Chondrocyte (in vitro differentiated cells): ENCODE measurements around the gene DPH5. TPM values are rescaled to one million over a fixed set of nuclear protein-coding genes. Genes with fewer than 3 reads are reported as not detected.

ENCODE experiments used
- DNase-seq: peaks from one replicate; pipeline ENCODE4 v3.0.0; 2021; ENCODE audit warnings: mixed read lengths, low spot score
- H3K27ac Mint-ChIP-seq: one replicate; pipeline ENCODE4 v1.8.0; 2021; ENCODE audit warnings: mild to moderate bottlenecking, moderate library complexity, mixed read lengths; ENCODE audit not compliant: unreplicated experiment
- H3K27me3 Mint-ChIP-seq: 2 replicates; pipeline ENCODE4 v1.8.0; 2021; ENCODE audit warnings: low read depth, mixed read lengths
- H3K36me3 Mint-ChIP-seq: 2 replicates; pipeline ENCODE4 v1.8.0; 2021; ENCODE audit warnings: low read depth, mixed read lengths
- H3K4me1 Mint-ChIP-seq: 2 replicates; pipeline ENCODE4 v1.8.0; 2021; ENCODE audit warnings: low read depth, mild to moderate bottlenecking, mixed read lengths
- H3K4me3 Mint-ChIP-seq: one replicate; pipeline ENCODE4 v1.8.0; 2021; ENCODE audit warnings: mild to moderate bottlenecking, moderate library complexity, mixed read lengths; ENCODE audit not compliant: unreplicated experiment
- H3K9me3 Mint-ChIP-seq: 2 replicates; pipeline ENCODE4 v1.8.0; 2021; ENCODE audit warnings: low read depth, mixed read lengths
- CTCF ChIP-seq: fragments of 200-600 bp; sonication (generic); IDR thresholded peaks from 2 replicates; pipeline ENCODE4 v1.5.0; 2021; ENCODE audit warnings: antibody characterized with exemption, mild to moderate bottlenecking, moderate library complexity
- total RNA-seq: library from RNA; stranded (reverse); gene quantifications from 3 replicates; pipeline ENCODE4 v1.2.1, GENCODE V29; 2021

DPH5 gene
- total RNA-seq, 1 donor from 2014 or later = 30.5 TPM

DNA sequence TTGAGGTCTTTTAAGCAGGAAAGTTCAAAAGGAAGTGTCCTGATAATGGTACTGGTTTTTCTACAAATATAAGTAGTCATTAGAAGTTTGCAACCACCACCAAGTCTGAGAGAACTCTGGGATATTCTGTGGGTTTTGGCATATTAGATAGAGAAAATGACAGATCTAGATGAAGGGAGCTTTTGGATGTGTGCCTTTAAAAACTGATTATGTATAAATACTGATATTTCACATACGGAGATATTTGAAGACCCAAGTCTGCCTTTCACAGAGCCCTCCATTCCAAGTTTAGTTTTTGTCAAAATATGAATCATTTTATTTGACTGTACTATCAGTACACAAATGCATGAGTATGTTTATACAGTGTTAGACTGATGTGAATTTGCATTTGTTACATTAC, 48.6 kb downstream of the DPH5 start:
- H3K27me3 Mint-ChIP-seq = no peaks in the 10 kb centered on the region
- H3K4me3 Mint-ChIP-seq = no peak overlapping the region
- no peaks in the 10 kb centered on the region for H3K9me3 Mint-ChIP-seq
- H3K27ac Mint-ChIP-seq = no peak overlapping the region
- H3K4me1 Mint-ChIP-seq = no peaks in the 10 kb centered on the region
- no peak for TF ChIP-seq CTCF
- peaks cover 14% of the 10 kb centered on the region for H3K36me3 Mint-ChIP-seq
- no peak for DNase-seq

- TF ChIP-seq CTCF = no peak
- no peak overlapping the region for H3K27ac Mint-ChIP-seq
- no peaks in the 10 kb centered on the region for H3K9me3 Mint-ChIP-seq
- no peaks in the 10 kb centered on the region for H3K27me3 Mint-ChIP-seq
- no peak for DNase-seq
- H3K36me3 Mint-ChIP-seq = peaks cover 19% of the 10 kb centered on the region
- H3K4me3 Mint-ChIP-seq = no peak overlapping the region
- H3K4me1 Mint-ChIP-seq = peaks cover 8% of the 10 kb centered on the region
Observed at GRCh38 chr1:100972185-100972584, 53.4 kb downstream of the DPH5 start.

DNA sequence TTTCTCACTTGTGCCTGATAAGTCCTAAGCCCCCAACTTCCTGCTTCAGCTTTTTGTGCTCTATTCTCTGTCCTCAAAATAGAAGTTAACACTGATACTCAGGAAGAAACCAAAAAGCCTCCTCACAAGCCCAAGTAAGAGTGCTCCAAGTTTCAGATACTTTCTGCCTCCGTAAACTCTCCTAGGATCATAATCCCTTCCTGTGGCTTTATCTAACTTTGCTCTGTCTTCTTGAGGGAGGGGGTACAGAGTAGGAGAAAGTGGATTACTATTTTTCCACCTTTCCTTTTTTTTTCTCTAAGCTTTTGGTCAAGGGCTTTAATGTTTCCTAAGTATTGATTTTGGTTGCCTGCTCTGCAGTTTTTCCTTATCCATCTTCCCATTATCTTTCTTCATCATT, 54.6 kb downstream of the DPH5 start:
- H3K9me3 Mint-ChIP-seq = no peaks in the 10 kb centered on the region
- TF ChIP-seq CTCF = no peak
- H3K27ac Mint-ChIP-seq = no peak overlapping the region
- H3K36me3 Mint-ChIP-seq = peaks cover 20% of the 10 kb centered on the region
- H3K4me1 Mint-ChIP-seq = peaks cover 8% of the 10 kb centered on the region
- H3K27me3 Mint-ChIP-seq = no peaks in the 10 kb centered on the region
- no peak overlapping the region for H3K4me3 Mint-ChIP-seq
- no peak for DNase-seq

- TF ChIP-seq CTCF = no peak
- Mint-ChIP-seq H3K27me3 (no peaks in the 10 kb centered on the region), H3K36me3 (peaks cover 19% of the 10 kb centered on the region), H3K9me3 (no peaks in the 10 kb centered on the region), H3K27ac (no peak overlapping the region), H3K4me1 (peaks cover 8% of the 10 kb centered on the region), H3K4me3 (no peak overlapping the region)
- no peak for DNase-seq
Observed at GRCh38 chr1:100969327-100969726, 56.3 kb downstream of the DPH5 start.

DNA sequence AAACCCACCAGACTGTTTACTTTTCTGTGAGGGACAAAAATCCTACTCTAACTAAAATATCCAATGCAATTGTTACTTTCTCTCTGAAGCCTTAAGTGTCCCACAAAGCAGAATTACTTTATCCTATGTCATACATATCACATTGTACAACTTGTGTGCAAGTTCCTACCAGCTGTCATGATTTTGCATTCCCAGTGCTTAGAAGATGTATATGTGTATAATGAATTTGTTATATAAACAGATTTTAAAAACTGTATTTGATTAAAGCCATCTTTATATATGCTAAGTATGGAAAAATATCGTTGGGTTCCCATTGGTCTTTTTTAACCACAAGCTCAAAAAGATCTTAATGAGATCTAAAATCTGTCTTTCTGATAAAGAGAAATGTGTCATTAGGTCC, 57.0 kb downstream of the DPH5 start:
- no peak overlapping the region for H3K27ac Mint-ChIP-seq
- no peak for DNase-seq
- no peaks in the 10 kb centered on the region for H3K27me3 Mint-ChIP-seq
- TF ChIP-seq CTCF = no peak
- H3K36me3 Mint-ChIP-seq = peaks cover 21% of the 10 kb centered on the region
- H3K4me1 Mint-ChIP-seq = peaks cover 8% of the 10 kb centered on the region
- no peak overlapping the region for H3K4me3 Mint-ChIP-seq
- no peaks in the 10 kb centered on the region for H3K9me3 Mint-ChIP-seq
